Natural killer cell (primary cell): Measurements from ENCODE around the gene IFNA14. TPM values are rescaled to one million over a fixed set of nuclear protein-coding genes. Genes with fewer than 3 reads are reported as not detected.
"Not testable (repeated sequence)": the region's sequence is repeated elsewhere in the genome, so short reads cannot be mapped to it uniquely, and the experiment has no call there.

Experiments
- ATAC-seq, 3 donors: fragments of 150-1000 bp in 2 of 3; fragments of 200-7000 bp in 1 of 3; cut with Tn5 transposase; 1 replicate in 1 of 3; 2 replicates in 2 of 3; pipeline ENCODE4 v1.10.0; 2021; ENCODE audit warnings: mild to moderate bottlenecking in 2 of 3, moderate library complexity in 2 of 3
- DNase-seq, 2 donors: peaks; one replicate each; pipeline versions ENCODE4 v3.0.0 to v3.0.0-alpha.2; 2013 to 2021; ENCODE audit warnings: mixed read lengths in 1 of 2
- H3K27ac ChIP-seq: one replicate; pipeline ENCODE4 v1.5.1; 2013; ENCODE audit warnings: mild to moderate bottlenecking, low read length
- H3K27me3 ChIP-seq: one replicate; pipeline ENCODE4 v1.6.1; 2013; ENCODE audit warnings: low read length; ENCODE audit not compliant: control insufficient read depth, insufficient read depth
- H3K36me3 ChIP-seq: one replicate; pipeline ENCODE4 v1.6.1; 2013; ENCODE audit warnings: low read length; ENCODE audit not compliant: control insufficient read depth, insufficient read depth
- H3K4me1 ChIP-seq: one replicate; pipeline ENCODE4 v1.6.1; 2013; ENCODE audit warnings: low read length; ENCODE audit not compliant: control insufficient read depth, insufficient read depth
- H3K4me3 ChIP-seq: one replicate; pipeline ENCODE4 v1.5.1; 2013; ENCODE audit warnings: low read length
- H3K9me3 ChIP-seq: one replicate; pipeline ENCODE4 v1.6.1; 2013; ENCODE audit warnings: low read length; ENCODE audit not compliant: control insufficient read depth, insufficient read depth
- H3K27ac Mint-ChIP-seq, 2 donors: one replicate each; pipeline ENCODE4 v1.8.0; 2022; ENCODE audit warnings: mild to moderate bottlenecking in 2 of 2, mixed read lengths in 2 of 2, moderate library complexity in 1 of 2
- H3K27me3 Mint-ChIP-seq, 2 donors: one replicate each; pipeline ENCODE4 v1.8.0; 2022; ENCODE audit warnings: low read depth in 2 of 2, mixed read lengths in 2 of 2
- H3K36me3 Mint-ChIP-seq: one replicate; pipeline ENCODE4 v1.8.0; 2022; ENCODE audit warnings: mixed read lengths
- H3K4me1 Mint-ChIP-seq, 2 donors: one replicate each; pipeline ENCODE4 v1.8.0; 2022; ENCODE audit warnings: mixed read lengths in 2 of 2
- H3K4me3 Mint-ChIP-seq: one replicate; pipeline ENCODE4 v1.8.0; 2022; ENCODE audit warnings: mild to moderate bottlenecking, moderate library complexity, mixed read lengths
- H3K9me3 Mint-ChIP-seq, 2 donors: one replicate each; pipeline ENCODE4 v1.8.0; 2022; ENCODE audit warnings: mixed read lengths in 2 of 2
- CTCF ChIP-seq: fragments of 200-600 bp; IDR thresholded peaks from one replicate; pipeline ENCODE4 v1.8.0; 2022; ENCODE audit warnings: antibody characterized with exemption
- WGBS: methylation state at CpG from one replicate; pipeline ENCODE4 v1.1.7; 2013; ENCODE audit warnings: missing lambda C conversion rate; ENCODE audit not compliant: insufficient coverage; 5-methylcytosine and 5-hydroxymethylcytosine counted together
- intact Hi-C: fragments of 100-400 bp; cut with micrococcal nuclease; formaldehyde crosslinking; loops from one replicate; pipeline ENCODE4 v1.14.2; 2022
- total RNA-seq, 4 donors: library from RNA; stranded (reverse); fragments of 120-200 nt in 1 of 4; gene quantifications; one replicate each; pipeline versions ENCODE4 v1.2.3 to v1.2.4, GENCODE V29; 2013 to 2022

The IFNA14 gene
- total RNA-seq, 3 donors from 2014 or later (not counting 1 experiment from before 2014, with no cell fraction given) = not detected

- Histone ChIP-seq H3K27me3 (no peaks in the 10 kb centered on the region), H3K36me3 (no peaks in the 10 kb centered on the region), H3K9me3 (no peaks in the 10 kb centered on the region), H3K27ac (no peak overlapping the region), H3K4me3 (no peak overlapping the region), H3K4me1 (no peaks in the 10 kb centered on the region)
- H3K27me3 Mint-ChIP-seq = peaks cover 5 to 17% of the 10 kb centered on the region in 2 donors
- H3K27ac Mint-ChIP-seq = no peak overlapping the region
- no peak for TF ChIP-seq CTCF
- intact Hi-C loops = no loop called here
- WGBS = 94% methylated on average over 2 of the region's 2 CpGs
- DNase-seq (no peak), ATAC-seq (no peak)
- no peaks in the 10 kb centered on the region for H3K36me3 Mint-ChIP-seq
- no peak overlapping the region for H3K4me3 Mint-ChIP-seq
- peaks cover 5 to 6% of the 10 kb centered on the region in 2 donors for H3K4me1 Mint-ChIP-seq
- no peaks in the 10 kb centered on the region for H3K9me3 Mint-ChIP-seq
Observed at GRCh38 chr9:21233258-21233657, 6.5 kb downstream of the IFNA14 start.

- DNase-seq (no peak), ATAC-seq (no peak)
- Mint-ChIP-seq H3K36me3 (no peaks in the 10 kb centered on the region), H3K9me3 (no peaks in the 10 kb centered on the region), H3K4me3 (no peak within 1 kb of the TSS), H3K4me1 (no peaks in the 10 kb centered on the region), H3K27me3 (peaks cover 5 to 16% of the 10 kb centered on the region in 2 donors), H3K27ac (no peak within 1 kb of the TSS)
- TF ChIP-seq CTCF = no peak
- Histone ChIP-seq H3K27me3 (no peaks in the 10 kb centered on the region), H3K36me3 (no peaks in the 10 kb centered on the region), H3K9me3 (no peaks in the 10 kb centered on the region), H3K4me3 (no peak within 1 kb of the TSS), H3K4me1 (no peaks in the 10 kb centered on the region), H3K27ac (no peak within 1 kb of the TSS)
- WGBS = 80% methylated on average over 1 of the region's 2 CpGs
- intact Hi-C loops = no loop called here
Observed at GRCh38 chr9:21228122-21228521, 11.7 kb downstream of the IFNA14 start, which contains the start of gene IFNA17. Gene IFNA17 (minus strand): TSS chr9:21228222. CDS start chr9:21228173, 49 bp downstream.

GRCh38 chr9:21217211-21217610, 22.6 kb downstream of the IFNA14 start, which contains the start of gene IFNA16:
Gene IFNA16 (minus strand): TSS chr9:21217311. CDS start chr9:21217305, 6 bp downstream.
- WGBS = 100% methylated on average over 1 of the region's 1 CpG
- H3K4me1 Mint-ChIP-seq, H3K4me3 Mint-ChIP-seq, H3K36me3 ChIP-seq, intact Hi-C loops, H3K9me3 Mint-ChIP-seq, H3K4me3 ChIP-seq, H3K27ac Mint-ChIP-seq, H3K9me3 ChIP-seq, H3K36me3 Mint-ChIP-seq, H3K27me3 ChIP-seq, H3K27ac ChIP-seq, H3K4me1 ChIP-seq, ATAC-seq, DNase-seq: not testable (repeated sequence)
- peaks cover 22 to 42% of the 10 kb centered on the region in 2 donors for H3K27me3 Mint-ChIP-seq

GRCh38 chr9:21213411-21214326, 26.1 kb downstream of the IFNA14 start:
- Mint-ChIP-seq H3K27me3 (peaks cover 11 to 17% of the 10 kb centered on the region in 2 donors), H3K4me3 (peak overlapping the region; percentile 32)
- H3K4me1 Mint-ChIP-seq, H3K4me1 ChIP-seq, intact Hi-C loops, H3K4me3 ChIP-seq, H3K9me3 ChIP-seq, H3K9me3 Mint-ChIP-seq, H3K36me3 Mint-ChIP-seq, H3K27ac ChIP-seq, H3K36me3 ChIP-seq, H3K27ac Mint-ChIP-seq, H3K27me3 ChIP-seq: not testable (repeated sequence)
- peak in 1 of 2 donors; percentile 28 for DNase-seq
- ATAC-seq = peak; percentile 34 to 56 (median 44)
- peak; percentile 35 for TF ChIP-seq CTCF
- WGBS = 38% methylated on average over 2 of the region's 5 CpGs

GRCh38 chr9:21212160-21212559, 27.6 kb downstream of the IFNA14 start:
- intact Hi-C loops, H3K27ac Mint-ChIP-seq, H3K36me3 Mint-ChIP-seq, H3K4me1 Mint-ChIP-seq, H3K4me1 ChIP-seq, H3K4me3 Mint-ChIP-seq, H3K9me3 Mint-ChIP-seq, ATAC-seq, H3K27me3 ChIP-seq, H3K36me3 ChIP-seq, H3K9me3 ChIP-seq, H3K27ac ChIP-seq, DNase-seq, H3K4me3 ChIP-seq: not testable (repeated sequence)
- WGBS = 83% methylated on average over 2 of the region's 2 CpGs
- H3K27me3 Mint-ChIP-seq = peaks cover 11 to 13% of the 10 kb centered on the region in 2 donors

GRCh38 chr9:21210782-21211181, 29.0 kb downstream of the IFNA14 start:
- peaks cover 11 to 12% of the 10 kb centered on the region in 2 donors for H3K27me3 Mint-ChIP-seq
- ATAC-seq, H3K36me3 Mint-ChIP-seq, H3K9me3 Mint-ChIP-seq, H3K27ac Mint-ChIP-seq, DNase-seq, H3K9me3 ChIP-seq, H3K4me1 Mint-ChIP-seq, H3K4me3 ChIP-seq, H3K27me3 ChIP-seq, H3K4me3 Mint-ChIP-seq, H3K36me3 ChIP-seq, H3K4me1 ChIP-seq, H3K27ac ChIP-seq, intact Hi-C loops: not testable (repeated sequence)
- WGBS = 100% methylated on average over 2 of the region's 2 CpGs
